Astrocyte (in vitro differentiated cells and primary cell): ENCODE data around the gene ZNF277. TPM values are rescaled to one million over a fixed set of nuclear protein-coding genes. Genes with fewer than 3 reads are reported as not detected.
A peak's percentile ranks its signal among the peaks of the same experiment; 100 is the strongest.

ENCODE experiments used
- DNase-seq: peaks from one replicate; pipeline ENCODE4 v3.0.0-alpha.2; 2010; ENCODE audit warnings: low read depth
- FAIRE-seq: peaks from 2 replicates; lab custom pipeline; 2011; peaks lifted over from hg19 to GRCh38; lab: Jason Lieb, UNC
- H2AFZ ChIP-seq: 2 replicates; pipeline ENCODE4 v1.6.0; 2012; ENCODE audit warnings: low read depth, low read length, inconsistent platforms
- H3K27ac ChIP-seq: 2 replicates; pipeline ENCODE4 v1.5.1; 2011; ENCODE audit warnings: low read depth, low read length, inconsistent platforms
- H3K27me3 ChIP-seq: 2 replicates; pipeline ENCODE4 v1.6.0; 2011; ENCODE audit warnings: low read length, inconsistent platforms; ENCODE audit not compliant: insufficient read depth
- H3K36me3 ChIP-seq: 2 replicates; pipeline ENCODE4 v1.5.1; 2011; ENCODE audit warnings: low read length, inconsistent platforms; ENCODE audit not compliant: insufficient read depth
- H3K4me1 ChIP-seq: 2 replicates; pipeline ENCODE4 v1.5.1; 2011; ENCODE audit warnings: low read length, inconsistent platforms; ENCODE audit not compliant: insufficient read depth
- H3K4me2 ChIP-seq: 2 replicates; pipeline ENCODE4 v1.6.0; 2012; ENCODE audit warnings: low read length, inconsistent platforms
- H3K4me3 ChIP-seq: 2 replicates; pipeline ENCODE4 v1.5.1; 2011; ENCODE audit warnings: low read depth, mild to moderate bottlenecking, low read length, inconsistent platforms; ENCODE audit not compliant: insufficient read depth
- H3K79me2 ChIP-seq: 2 replicates; pipeline ENCODE4 v1.6.0; 2012; ENCODE audit warnings: mild to moderate bottlenecking, low read length, inconsistent platforms; ENCODE audit not compliant: insufficient read depth
- H3K9ac ChIP-seq: 2 replicates; pipeline ENCODE4 v1.6.0; 2012; ENCODE audit warnings: mild to moderate bottlenecking, low read length, inconsistent platforms
- H3K9me3 ChIP-seq: 2 replicates; pipeline ENCODE4 v1.5.1; 2012; ENCODE audit warnings: low read depth, mild to moderate bottlenecking, low read length, inconsistent platforms; ENCODE audit not compliant: insufficient read depth
- H4K20me1 ChIP-seq: 2 replicates; pipeline ENCODE4 v1.6.0; 2012; ENCODE audit warnings: low read length, inconsistent platforms; ENCODE audit not compliant: insufficient read depth
- H3K27ac Mint-ChIP-seq: one replicate; pipeline ENCODE4 v1.8.0; 2021; ENCODE audit warnings: mild to moderate bottlenecking, mixed read lengths; ENCODE audit not compliant: unreplicated experiment
- H3K27me3 Mint-ChIP-seq: one replicate; pipeline ENCODE4 v1.8.0; 2021; ENCODE audit warnings: low read depth, mixed read lengths; ENCODE audit not compliant: unreplicated experiment
- H3K36me3 Mint-ChIP-seq: one replicate; pipeline ENCODE4 v1.8.0; 2021; ENCODE audit warnings: low read depth, mixed read lengths; ENCODE audit not compliant: unreplicated experiment
- H3K4me1 Mint-ChIP-seq: one replicate; pipeline ENCODE4 v1.8.0; 2021; ENCODE audit warnings: low read depth, mixed read lengths; ENCODE audit not compliant: unreplicated experiment
- H3K4me3 Mint-ChIP-seq: one replicate; pipeline ENCODE4 v1.8.0; 2021; ENCODE audit warnings: mild to moderate bottlenecking, moderate library complexity, mixed read lengths; ENCODE audit not compliant: unreplicated experiment
- H3K9me3 Mint-ChIP-seq: one replicate; pipeline ENCODE4 v1.8.0; 2021; ENCODE audit warnings: mild to moderate bottlenecking, mixed read lengths; ENCODE audit not compliant: unreplicated experiment
- CTCF ChIP-seq: IDR thresholded peaks from 2 replicates; pipeline ENCODE4 v1.5.1; 2011; ENCODE audit warnings: low read depth, mild to moderate bottlenecking, inconsistent platforms, low read length, moderate library complexity; ENCODE audit not compliant: insufficient read depth
- EZH2 ChIP-seq: IDR thresholded peaks from 2 replicates; pipeline ENCODE4 v1.6.1; 2012; ENCODE audit warnings: mild to moderate bottlenecking, low read length, inconsistent platforms; ENCODE audit not compliant: insufficient read depth
- total RNA-seq: library from RNA; stranded (reverse); gene quantifications from 2 replicates; pipeline ENCODE4 v1.2.1, GENCODE V29; 2021

The ZNF277 gene
- total RNA-seq, 1 donor from 2014 or later, result 23.0 TPM

- H3K27me3 Mint-ChIP-seq, result no peaks in the 10 kb centered on the region
- H3K4me1 ChIP-seq, result peaks cover 7% of the 10 kb centered on the region
- no peaks in the 10 kb centered on the region for H3K36me3 ChIP-seq
- H3K4me3 Mint-ChIP-seq, result no peak overlapping the region
- no peak overlapping the region for H3K9ac ChIP-seq
- TF ChIP-seq EZH2, result no peak
- TF ChIP-seq CTCF, result no peak
- H3K79me2 ChIP-seq, result peaks cover 65% of the 10 kb centered on the region
- DNase-seq (no peak), FAIRE-seq (no peak)
- peak overlapping the region; percentile 13 for H3K4me2 ChIP-seq
- no peaks in the 10 kb centered on the region for H3K36me3 Mint-ChIP-seq
- no peak overlapping the region for H2AFZ ChIP-seq
- H3K4me1 Mint-ChIP-seq, result peaks cover 25% of the 10 kb centered on the region
- H3K27me3 ChIP-seq, result no peaks in the 10 kb centered on the region
- no peak overlapping the region for H3K4me3 ChIP-seq
- no peaks in the 10 kb centered on the region for H4K20me1 ChIP-seq
- no peak overlapping the region for H3K27ac Mint-ChIP-seq
- H3K9me3 ChIP-seq, result no peaks in the 10 kb centered on the region
- H3K27ac ChIP-seq, result no peak overlapping the region
- no peaks in the 10 kb centered on the region for H3K9me3 Mint-ChIP-seq
Measured at GRCh38 chr7:112199035-112199655, 7.3 kb upstream of the ZNF277 start.

- H3K9ac ChIP-seq, result no peak overlapping the region
- H3K79me2 ChIP-seq, result peaks cover 68% of the 10 kb centered on the region
- no peak overlapping the region for H3K27ac ChIP-seq
- no peaks in the 10 kb centered on the region for H3K27me3 ChIP-seq
- peaks cover 7% of the 10 kb centered on the region for H3K4me1 ChIP-seq
- no peaks in the 10 kb centered on the region for H3K9me3 ChIP-seq
- no peak overlapping the region for H3K4me3 Mint-ChIP-seq
- H3K36me3 ChIP-seq, result no peaks in the 10 kb centered on the region
- no peak overlapping the region for H3K4me2 ChIP-seq
- H3K36me3 Mint-ChIP-seq, result no peaks in the 10 kb centered on the region
- no peak for FAIRE-seq
- H3K9me3 Mint-ChIP-seq, result no peaks in the 10 kb centered on the region
- no peaks in the 10 kb centered on the region for H4K20me1 ChIP-seq
- no peak for DNase-seq
- H3K27ac Mint-ChIP-seq, result no peak overlapping the region
- H3K4me1 Mint-ChIP-seq, result peaks cover 25% of the 10 kb centered on the region
- H3K27me3 Mint-ChIP-seq, result no peaks in the 10 kb centered on the region
- TF ChIP-seq EZH2 (no peak), CTCF (no peak)
- no peak overlapping the region for H2AFZ ChIP-seq
- no peak overlapping the region for H3K4me3 ChIP-seq
Measured at GRCh38 chr7:112199672-112200071, 6.8 kb upstream of the ZNF277 start.

- no peaks in the 10 kb centered on the region for H4K20me1 ChIP-seq
- Mint-ChIP-seq H3K9me3 (no peaks in the 10 kb centered on the region), H3K27ac (peak overlapping the region; percentile 71), H3K4me3 (no peak overlapping the region), H3K27me3 (no peaks in the 10 kb centered on the region), H3K4me1 (peaks cover 25% of the 10 kb centered on the region), H3K36me3 (no peaks in the 10 kb centered on the region)
- no peaks in the 10 kb centered on the region for H3K36me3 ChIP-seq
- no peak for TF ChIP-seq CTCF
- no peak for TF ChIP-seq EZH2
- no peaks in the 10 kb centered on the region for H3K27me3 ChIP-seq
- FAIRE-seq, result no peak
- peaks cover 77% of the 10 kb centered on the region for H3K79me2 ChIP-seq
- H3K4me1 ChIP-seq, result peaks cover 7% of the 10 kb centered on the region
- H3K9ac ChIP-seq, result no peak overlapping the region
- no peak overlapping the region for H3K27ac ChIP-seq
- peak; percentile 72 for DNase-seq
- peak overlapping the region; percentile 39 for H3K4me2 ChIP-seq
- H2AFZ ChIP-seq, result no peak overlapping the region
- no peak overlapping the region for H3K4me3 ChIP-seq
- H3K9me3 ChIP-seq, result no peaks in the 10 kb centered on the region
Measured at GRCh38 chr7:112201411-112201810, 5.1 kb upstream of the ZNF277 start.
